Activated CD4-positive, alpha-beta T cell treated with anti-CD3 and anti-CD28 coated beads, Interleukin-2, amount 10 ng/mL, durations not matched to agents 7 days and 5 days (primary cell): ENCODE measurements around the gene TLX2. TPM values are rescaled to one million over a fixed set of nuclear protein-coding genes. Genes with fewer than 3 reads are reported as not detected.

Experiments used
- CTCF ChIA-PET: fragments of 350-600 bp; sonication (Branson Sonifier 250); formaldehyde crosslinking; loops from one replicate; lab custom pipeline; 2021; ENCODE audit warnings: antibody characterized with exemption; lab: Charles Lee
- POLR2A ChIA-PET: fragments of 350-600 bp; sonication (Branson Sonifier 250); formaldehyde crosslinking; loops from one replicate; lab custom pipeline; 2021; ENCODE audit warnings: antibody characterized with exemption; lab: Charles Lee
- DNase-seq: peaks from one replicate; pipeline ENCODE4 v3.0.0-alpha.2; 2020
- H3K27ac Mint-ChIP-seq: one replicate; pipeline ENCODE4 v1.8.0; 2021; ENCODE audit warnings: mild to moderate bottlenecking, moderate library complexity, mixed read lengths
- H3K27me3 Mint-ChIP-seq: one replicate; pipeline ENCODE4 v1.8.0; 2021; ENCODE audit warnings: mixed read lengths
- H3K36me3 Mint-ChIP-seq: one replicate; pipeline ENCODE4 v1.8.0; 2021; ENCODE audit warnings: low read depth, mixed read lengths
- H3K4me1 Mint-ChIP-seq: one replicate; pipeline ENCODE4 v1.8.0; 2021; ENCODE audit warnings: mixed read lengths
- H3K4me3 Mint-ChIP-seq: one replicate; pipeline ENCODE4 v1.8.0; 2021; ENCODE audit warnings: mild to moderate bottlenecking, moderate library complexity, mixed read lengths
- H3K9me3 Mint-ChIP-seq: one replicate; pipeline ENCODE4 v1.8.0; 2021; ENCODE audit warnings: mixed read lengths
- total RNA-seq, 2 experiments: library from RNA; stranded (reverse); gene quantifications; one replicate each; pipeline ENCODE4 v1.2.3, GENCODE V29; 2021

Gene TLX2
- total RNA-seq, 2 experiments from 2014 or later: 0.40 to 0.52 TPM

DNA sequence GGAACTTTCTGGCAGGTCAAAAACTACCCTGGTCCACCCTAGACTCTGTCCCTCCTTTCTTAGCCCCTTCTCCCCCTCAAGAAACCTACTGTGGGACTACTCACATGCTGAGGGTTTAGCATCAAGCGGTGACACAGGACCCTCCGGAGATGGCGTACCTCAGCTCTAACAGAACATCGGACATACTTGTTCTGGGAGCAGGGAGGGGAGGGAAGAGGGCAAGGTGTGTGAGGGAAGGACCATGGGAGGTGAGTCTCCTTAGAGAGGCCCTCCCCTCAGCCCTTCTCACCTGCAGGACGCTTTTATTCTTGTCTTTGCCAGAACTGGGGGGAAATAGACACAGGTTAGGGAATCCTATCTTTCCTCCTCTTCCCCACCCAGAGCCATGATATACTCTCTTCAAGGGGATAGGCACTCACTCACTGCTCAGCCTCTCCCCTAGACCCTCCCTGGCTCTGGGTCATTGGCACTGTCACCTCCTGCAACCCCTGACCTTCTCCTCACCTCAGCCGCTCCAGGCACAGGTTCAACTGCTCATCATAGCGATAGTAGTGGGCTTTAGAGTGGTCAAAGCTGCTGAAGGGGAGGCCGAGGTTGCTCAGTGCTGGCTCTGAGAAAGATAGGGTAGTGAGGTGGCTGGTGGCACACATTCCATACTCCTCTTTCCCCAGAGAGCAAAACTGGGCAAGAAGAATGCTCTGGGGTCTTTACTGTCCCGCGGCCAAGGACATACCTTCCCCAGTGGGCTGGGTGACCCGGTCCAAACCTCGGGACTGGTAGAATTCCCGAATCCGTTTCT, 8.6 kb upstream of the TLX2 start:
- Mint-ChIP-seq H3K4me1 (peaks cover 65% of the 10 kb centered on the region), H3K36me3 (peaks cover 38% of the 10 kb centered on the region), H3K27me3 (peaks cover 42% of the 10 kb centered on the region), H3K27ac (no peak overlapping the region), H3K9me3 (no peaks in the 10 kb centered on the region), H3K4me3 (peak overlapping the region; percentile 10)
- CTCF ChIA-PET: interaction anchor here (1.2 to 1.6 kb wide), 3 partner anchors 8 to 26 kb away, joined by 3 read pairs; partner anchors contain the start of genes AUP1 and HTRA2
- POLR2A ChIA-PET: interaction anchor here (0.5 kb wide), 1 partner anchor 30 kb away, joined by 4 read pairs; no protein-coding TSS in a partner anchor
- DNase-seq: no peak

GRCh38 chr2:74507145-74507925, 6.9 kb upstream of the TLX2 start, which contains the start of gene PCGF1:
PCGF1 (minus strand) TSS chr2:74507695; CDS start chr2:74507668, 27 bp downstream.
- peaks cover 30% of the 10 kb centered on the region for H3K36me3 Mint-ChIP-seq
- H3K27ac Mint-ChIP-seq: peak within 1 kb of the TSS; percentile 100
- no peaks in the 10 kb centered on the region for H3K9me3 Mint-ChIP-seq
- H3K4me3 Mint-ChIP-seq: peak within 1 kb of the TSS; percentile 93
- peaks cover 60% of the 10 kb centered on the region for H3K4me1 Mint-ChIP-seq
- ChIA-PET POLR2A (interaction anchor here (1.2 kb wide), 1 partner anchor 25 kb away, joined by 3 read pairs; the partner anchor contains the start of genes CCDC142 and TTC31), CTCF (interaction anchor here (0.9 to 1.4 kb wide), 3 partner anchors 10 to 52 kb away, joined by 3 read pairs; partner anchors contain the start of gene INO80B)
- peak; percentile 99 for DNase-seq
- peaks cover 40% of the 10 kb centered on the region for H3K27me3 Mint-ChIP-seq

- peak; percentile 18 for DNase-seq
- Mint-ChIP-seq H3K9me3 (no peaks in the 10 kb centered on the region), H3K27me3 (peaks cover 40% of the 10 kb centered on the region), H3K4me1 (peaks cover 56% of the 10 kb centered on the region), H3K27ac (peak overlapping the region; percentile 100), H3K4me3 (peak overlapping the region; percentile 93), H3K36me3 (peaks cover 32% of the 10 kb centered on the region)
- POLR2A ChIA-PET: interaction anchor here (1.2 kb wide), 1 partner anchor 25 kb away, joined by 3 read pairs; the partner anchor contains the start of genes CCDC142 and TTC31
- CTCF ChIA-PET: interaction anchor here (0.5 to 0.9 kb wide), 2 partner anchors 15 to 56 kb away, joined by 3 to 5 read pairs; no protein-coding TSS in a partner anchor
Measured at GRCh38 chr2:74507926-74508520, 6.2 kb upstream of the TLX2 start.

GRCh38 chr2:74510272-74510671, 4.0 kb upstream of the TLX2 start:
- Mint-ChIP-seq H3K27me3 (peaks cover 41% of the 10 kb centered on the region), H3K9me3 (no peaks in the 10 kb centered on the region), H3K36me3 (peaks cover 18% of the 10 kb centered on the region), H3K4me1 (peaks cover 47% of the 10 kb centered on the region), H3K4me3 (no peak overlapping the region), H3K27ac (no peak overlapping the region)
- DNase-seq: no peak
- ChIA-PET POLR2A (interaction anchor here (0.5 kb wide), 1 partner anchor 597 kb away, joined by 4 read pairs; no protein-coding TSS in a partner anchor), CTCF (interaction anchor here (0.6 to 2.4 kb wide), 6 partner anchors 9 to 274 kb away, joined by 3 to 10 read pairs (median 4); partner anchors contain the start of genes CCDC142 and TTC31)

DNA sequence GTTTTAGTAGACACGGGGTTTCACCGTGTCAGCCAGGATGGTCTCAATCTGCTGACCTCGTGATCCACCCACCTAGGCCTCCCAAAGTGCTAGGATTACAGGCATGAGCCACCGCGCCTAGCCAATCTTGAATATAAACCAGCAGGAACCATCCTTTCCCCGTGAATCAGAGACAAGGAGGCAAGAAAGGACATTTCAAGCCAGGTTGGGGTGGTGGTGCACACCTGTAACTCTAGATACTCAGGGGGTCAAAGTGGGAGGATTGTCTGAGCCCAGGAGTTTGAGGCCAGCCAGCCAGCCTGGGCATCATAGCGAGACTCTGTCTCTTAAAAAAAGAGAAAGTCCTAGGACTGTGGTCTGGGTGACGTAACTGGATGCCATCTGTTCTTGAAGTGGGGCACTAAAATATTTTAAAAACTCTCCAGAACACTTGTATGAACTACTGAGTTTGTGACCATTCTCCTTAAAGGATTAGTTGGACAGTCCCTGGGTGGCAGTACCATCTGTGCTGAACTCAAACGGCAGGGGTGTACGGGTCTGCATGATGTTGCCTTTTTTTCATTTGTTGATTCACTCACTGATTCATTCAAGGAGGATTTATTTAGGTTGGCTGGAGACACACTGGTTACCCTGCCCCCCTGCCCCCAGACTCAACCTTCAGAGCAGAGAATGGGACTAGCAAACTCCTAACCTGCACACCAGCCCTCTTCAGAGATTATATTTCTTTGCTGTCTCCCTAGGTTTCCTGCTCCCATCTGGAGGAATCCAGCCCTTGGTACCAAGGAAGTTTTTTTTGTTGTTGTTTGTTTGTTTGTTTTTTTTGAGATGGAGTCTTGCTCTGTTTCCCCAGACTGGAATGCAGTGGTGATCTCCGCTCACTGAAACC, 2.9 kb upstream of the TLX2 start:
- Mint-ChIP-seq H3K4me1 (peaks cover 48% of the 10 kb centered on the region), H3K27me3 (peaks cover 48% of the 10 kb centered on the region), H3K4me3 (no peak overlapping the region), H3K36me3 (peaks cover 13% of the 10 kb centered on the region), H3K27ac (no peak overlapping the region), H3K9me3 (no peaks in the 10 kb centered on the region)
- ChIA-PET CTCF (interaction anchor here (0.7 kb wide), 1 partner anchor 13 kb away, joined by 3 read pairs; no protein-coding TSS in a partner anchor), POLR2A (interaction anchor here (0.5 kb wide), 1 partner anchor 598 kb away, joined by 4 read pairs; no protein-coding TSS in a partner anchor)
- DNase-seq: no peak

- H3K4me1 Mint-ChIP-seq: peaks cover 45% of the 10 kb centered on the region
- POLR2A ChIA-PET: no interaction called here
- H3K9me3 Mint-ChIP-seq: no peaks in the 10 kb centered on the region
- H3K36me3 Mint-ChIP-seq: peaks cover 12% of the 10 kb centered on the region
- no peak overlapping the region for H3K4me3 Mint-ChIP-seq
- no peak overlapping the region for H3K27ac Mint-ChIP-seq
- peaks cover 64% of the 10 kb centered on the region for H3K27me3 Mint-ChIP-seq
- DNase-seq: no peak
- CTCF ChIA-PET: interaction anchor here (0.8 to 2.7 kb wide), 6 partner anchors 9 to 73 kb away, joined by 3 to 9 read pairs (median 3); partner anchors contain the start of genes AUP1 and HTRA2
Measured at GRCh38 chr2:74512744-74513604, 1.3 kb upstream of the TLX2 start.

- peaks cover 70% of the 10 kb centered on the region for H3K27me3 Mint-ChIP-seq
- ChIA-PET POLR2A (no interaction called here), CTCF (interaction anchor here (1.0 to 2.7 kb wide), 7 partner anchors 9 to 73 kb away, joined by 3 to 9 read pairs (median 4); no protein-coding TSS in a partner anchor)
- H3K4me3 Mint-ChIP-seq: peak overlapping the region; percentile 41
- DNase-seq: peak; percentile 29
- H3K36me3 Mint-ChIP-seq: peaks cover 10% of the 10 kb centered on the region
- H3K4me1 Mint-ChIP-seq: peaks cover 37% of the 10 kb centered on the region
- no peak overlapping the region for H3K27ac Mint-ChIP-seq
- no peaks in the 10 kb centered on the region for H3K9me3 Mint-ChIP-seq
Measured at GRCh38 chr2:74513605-74514367, 464 bp upstream of the TLX2 start.

- ChIA-PET POLR2A (no interaction called here), CTCF (interaction anchor here (1.0 to 2.7 kb wide), 7 partner anchors 8 to 72 kb away, joined by 3 to 9 read pairs (median 4); partner anchors contain the start of genes AUP1 and HTRA2)
- no peak overlapping the region for H3K27ac Mint-ChIP-seq
- H3K4me3 Mint-ChIP-seq: peak overlapping the region; percentile 66
- no peaks in the 10 kb centered on the region for H3K9me3 Mint-ChIP-seq
- H3K27me3 Mint-ChIP-seq: peaks cover 81% of the 10 kb centered on the region
- no peak for DNase-seq
- H3K36me3 Mint-ChIP-seq: peaks cover 10% of the 10 kb centered on the region
- H3K4me1 Mint-ChIP-seq: peaks cover 36% of the 10 kb centered on the region
Measured at GRCh38 chr2:74515271-74515980, 1.2 kb downstream of the TLX2 start.

DNA sequence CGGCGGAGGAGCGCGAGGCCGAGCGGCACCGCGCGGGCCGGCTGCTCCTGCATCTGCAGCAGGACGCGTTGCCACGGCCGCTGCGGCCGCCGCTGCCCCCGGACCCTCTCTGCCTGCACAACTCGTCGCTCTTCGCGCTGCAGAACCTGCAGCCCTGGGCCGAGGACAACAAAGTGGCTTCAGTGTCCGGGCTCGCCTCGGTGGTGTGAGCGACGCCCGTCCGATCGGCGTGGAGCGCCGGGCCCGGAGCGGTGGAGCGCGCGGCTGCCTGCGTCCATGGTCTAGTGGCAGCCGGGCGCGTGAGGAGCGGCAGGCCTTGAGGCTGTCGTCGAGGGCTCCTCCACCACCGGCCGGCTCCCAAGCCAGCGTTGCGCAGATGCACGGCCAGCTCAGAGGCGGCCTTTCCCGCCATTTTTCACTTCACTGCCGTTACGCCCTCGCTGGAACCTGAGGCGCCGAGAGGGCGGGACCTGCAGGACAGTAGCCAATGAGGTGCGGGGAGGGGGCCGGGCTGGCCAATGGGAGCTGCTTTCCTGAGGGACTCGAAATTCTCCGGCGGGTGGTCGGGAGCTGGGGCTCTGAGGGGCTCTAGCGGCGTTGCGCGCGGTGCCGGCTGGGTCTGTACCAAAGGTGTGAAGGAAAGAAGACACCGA, 1.9 kb downstream of the TLX2 start:
- peak; percentile 73 for DNase-seq
- peaks cover 79% of the 10 kb centered on the region for H3K27me3 Mint-ChIP-seq
- CTCF ChIA-PET: interaction anchor here (0.6 to 2.0 kb wide), 5 partner anchors 12 to 58 kb away, joined by 3 to 6 read pairs (median 4); partner anchors contain the start of genes AUP1 and HTRA2
- no peaks in the 10 kb centered on the region for H3K9me3 Mint-ChIP-seq
- H3K4me1 Mint-ChIP-seq: peaks cover 32% of the 10 kb centered on the region
- peak overlapping the region; percentile 56 for H3K27ac Mint-ChIP-seq
- peaks cover 10% of the 10 kb centered on the region for H3K36me3 Mint-ChIP-seq
- POLR2A ChIA-PET: no interaction called here
- peak overlapping the region; percentile 55 for H3K4me3 Mint-ChIP-seq
